ENCODE results near the gene PLCG2.
"Not testable (repeated sequence)": the region's sequence is repeated elsewhere in the genome, so short reads cannot be mapped to it uniquely, and the experiment has no call there.

PLCG2 gene

DNA sequence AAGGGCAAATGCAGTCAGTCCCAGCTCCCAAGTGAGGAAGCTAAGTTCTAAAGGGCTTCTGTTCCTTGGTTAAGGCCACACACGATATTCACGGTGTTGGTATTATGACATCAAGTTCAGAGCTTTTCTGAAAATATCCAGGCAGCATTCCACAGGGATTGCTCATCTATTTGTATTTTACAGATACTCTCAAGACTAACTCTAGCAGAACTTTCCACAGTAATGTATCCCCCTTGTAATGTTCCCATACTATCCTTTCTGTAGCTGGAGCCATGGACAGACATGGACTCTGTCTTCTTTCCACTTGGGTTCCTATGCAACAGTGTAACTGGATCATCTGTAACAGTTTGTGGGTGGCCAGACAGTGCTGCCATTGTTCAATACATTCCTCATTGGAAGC lies 218.6 kb downstream of the PLCG2 start:
- no peak for DNase-seq (ENCODE audit: low read depth in 2 of 2)

DNA sequence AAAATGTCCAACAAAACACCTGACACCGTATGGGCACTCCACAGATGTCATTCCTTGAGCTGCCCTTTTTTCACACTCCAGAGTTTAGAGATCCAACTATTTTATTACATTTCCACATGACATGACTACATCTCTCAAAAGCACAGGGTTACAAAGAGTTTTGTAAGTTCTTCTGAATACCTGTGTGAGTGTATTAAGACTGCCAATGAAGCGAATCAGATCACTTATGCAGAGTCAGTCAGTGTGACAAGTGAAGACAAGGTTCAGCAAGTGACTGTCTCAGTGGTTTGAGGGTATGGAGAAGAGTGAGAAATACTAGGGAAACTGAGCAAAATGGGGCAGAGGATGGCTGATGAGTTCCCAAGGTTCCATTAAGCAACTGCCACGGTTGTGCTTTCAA lies 223.7 kb downstream of the PLCG2 start:
- no peak for DNase-seq (ENCODE audit: low read depth in 2 of 2)

DNA sequence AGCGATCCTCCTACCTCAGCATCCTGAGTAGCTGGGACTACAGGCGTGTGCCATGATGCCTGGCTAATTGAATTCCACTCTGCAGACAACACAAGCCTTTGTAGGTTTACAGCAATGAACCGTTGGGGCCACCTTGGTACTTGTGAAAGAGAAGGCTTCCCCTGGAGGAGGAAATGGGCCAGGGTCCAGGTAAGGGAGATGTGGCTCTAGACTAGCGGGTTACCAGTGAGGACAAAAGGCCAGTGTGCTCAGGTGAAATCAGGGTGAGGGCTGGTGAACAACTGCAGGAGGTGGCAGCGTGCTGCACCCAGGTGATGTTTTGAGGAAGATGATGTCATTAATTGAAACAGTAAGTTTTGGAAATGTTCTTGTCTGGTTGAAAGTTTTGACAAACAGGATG lies 225.5 kb downstream of the PLCG2 start:
- no peak for DNase-seq (ENCODE audit: low read depth in 2 of 2)

DNA sequence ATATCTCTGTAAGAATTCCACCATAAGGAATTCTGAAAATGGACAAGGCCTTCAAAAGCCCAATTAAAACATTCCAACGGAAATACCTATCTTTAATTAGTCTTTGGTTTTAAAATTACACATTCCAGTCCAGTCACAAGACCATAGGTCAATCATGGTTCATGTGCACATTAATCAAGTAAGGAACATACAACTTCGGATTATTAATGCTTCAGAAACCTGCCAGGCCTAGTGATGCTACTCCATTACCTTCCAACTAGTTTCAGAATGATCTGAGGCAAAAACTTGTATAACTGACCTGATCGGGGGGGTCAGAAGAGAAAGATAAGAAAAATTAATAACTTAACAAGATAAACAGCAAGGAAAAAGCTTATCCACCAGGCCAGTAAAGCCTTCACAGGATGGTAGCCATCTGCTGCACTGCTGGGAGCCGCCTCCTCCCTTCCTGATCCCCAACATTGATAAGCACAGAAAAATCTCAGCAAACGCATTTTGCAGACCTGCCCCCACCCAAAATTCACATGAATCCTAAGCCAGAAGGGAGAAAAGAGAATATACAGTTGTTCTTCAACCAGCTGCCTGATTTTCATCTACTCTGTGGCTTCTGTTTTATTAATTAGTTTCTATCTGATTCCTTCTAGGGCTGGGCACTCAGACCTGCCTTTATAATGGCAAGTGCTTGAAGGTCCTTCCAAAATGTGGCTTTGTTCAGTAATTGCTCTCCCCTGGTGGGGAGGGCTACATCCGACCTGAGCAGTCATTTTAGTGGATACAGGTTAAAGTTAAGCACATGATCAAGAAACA lies 226.1 kb downstream of the PLCG2 start:
- DNase-seq (ENCODE audit: low read depth in 2 of 2): no peak

GRCh38 chr16:82006036-82006435 lies 226.9 kb downstream of the PLCG2 start:
- DNase-seq (ENCODE audit: low read depth in 2 of 2): no peak

DNA sequence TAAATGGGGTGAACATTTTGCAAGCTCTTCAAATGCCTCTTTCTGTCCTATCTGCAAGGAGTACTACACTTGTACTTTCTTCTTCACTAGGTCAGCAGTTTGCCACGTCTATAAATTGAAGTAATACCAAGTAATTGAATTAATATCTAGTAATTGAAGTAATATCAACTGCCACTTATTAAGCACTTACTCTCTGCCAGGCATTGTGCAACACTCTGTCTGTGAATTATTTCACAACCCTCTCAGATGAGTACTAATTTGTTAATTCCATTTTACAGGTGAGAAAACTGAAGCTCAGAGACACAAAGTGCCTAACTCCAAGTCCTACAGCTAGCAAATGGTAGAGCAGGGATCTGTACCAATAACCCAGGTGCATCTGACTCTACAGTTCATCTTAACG lies 228.1 kb downstream of the PLCG2 start:
- DNase-seq (ENCODE audit: low read depth in 2 of 2): no peak

- no peak for DNase-seq (ENCODE audit: low read depth in 2 of 2)
Observed at GRCh38 chr16:82008957-82009592, 230.0 kb downstream of the PLCG2 start.

DNA sequence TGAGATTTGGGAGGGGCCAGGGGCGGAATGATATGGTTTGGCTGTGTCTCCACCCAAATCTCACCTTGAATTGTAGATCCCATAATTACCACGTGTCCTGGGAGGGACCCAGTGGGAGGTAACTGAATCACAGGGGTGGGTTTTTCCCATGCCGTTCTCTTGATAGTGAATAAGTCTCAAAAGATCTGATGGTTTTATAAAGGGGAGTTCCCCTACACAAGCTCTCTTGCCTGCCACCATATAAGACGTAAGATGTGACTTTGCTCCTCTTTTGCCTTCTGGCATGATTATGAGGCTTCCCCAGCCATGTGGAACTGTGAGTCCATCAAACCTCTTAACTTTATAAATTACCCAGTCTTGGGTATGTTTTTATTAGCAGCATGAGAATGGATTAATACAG lies 230.7 kb downstream of the PLCG2 start:
- not testable (repeated sequence) for DNase-seq (ENCODE audit: low read depth in 2 of 2)

DNA sequence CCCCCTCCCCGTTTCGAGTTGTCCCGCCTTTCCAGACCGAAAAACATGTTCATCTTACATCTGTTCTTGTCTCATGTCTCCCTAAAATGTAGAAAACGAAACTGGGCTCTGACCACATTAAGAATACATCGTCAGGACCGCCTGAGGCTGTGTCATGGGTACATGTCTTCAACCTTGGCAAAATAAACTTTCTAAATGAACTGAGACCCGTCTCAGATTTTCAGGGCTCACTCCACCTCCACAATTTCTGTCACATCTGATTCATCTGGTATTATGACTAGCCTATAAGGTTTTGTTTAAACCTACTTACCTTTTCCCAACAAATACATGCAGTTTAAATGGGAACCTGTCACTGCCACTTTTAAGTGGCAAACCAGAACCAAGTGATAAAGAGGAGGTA lies 231.6 kb downstream of the PLCG2 start:
- no peak for DNase-seq (ENCODE audit: low read depth in 2 of 2)

GRCh38 chr16:82011199-82011641 lies 232.1 kb downstream of the PLCG2 start, which contains the start of gene SDR42E1:
TSS of gene SDR42E1 (minus strand) at chr16:82011470. CDS start at chr16:82000858, 10,612 bp downstream.
- DNase-seq (ENCODE audit: low read depth in 2 of 2): peak; percentile 10 to 49
